Peyer's patch (tissue), 4 donors: ENCODE data around the gene STUM.

Source experiments
- POLR2A ChIP-seq, 2 donors: fragments of 450-650 bp; IDR thresholded peaks; one replicate each; pipeline ENCODE4 v1.5.1; 2017; ENCODE audit warnings: antibody characterized with exemption in 2 of 2, mild to moderate bottlenecking in 2 of 2, moderate library complexity in 2 of 2
- TF ChIP-seq, protein P1 (sequence below), 6 experiments: fragments of 450-650 bp in 4 of 6; fragments of 200-600 bp in 2 of 6; sonication (generic) in 1 of 6; IDR thresholded peaks; one replicate each; pipeline ENCODE4 v1.5.1; 2017 to 2019; ENCODE audit warnings: antibody characterized with exemption in 6 of 6, mild to moderate bottlenecking in 3 of 6, moderate library complexity in 1 of 6

DNA sequence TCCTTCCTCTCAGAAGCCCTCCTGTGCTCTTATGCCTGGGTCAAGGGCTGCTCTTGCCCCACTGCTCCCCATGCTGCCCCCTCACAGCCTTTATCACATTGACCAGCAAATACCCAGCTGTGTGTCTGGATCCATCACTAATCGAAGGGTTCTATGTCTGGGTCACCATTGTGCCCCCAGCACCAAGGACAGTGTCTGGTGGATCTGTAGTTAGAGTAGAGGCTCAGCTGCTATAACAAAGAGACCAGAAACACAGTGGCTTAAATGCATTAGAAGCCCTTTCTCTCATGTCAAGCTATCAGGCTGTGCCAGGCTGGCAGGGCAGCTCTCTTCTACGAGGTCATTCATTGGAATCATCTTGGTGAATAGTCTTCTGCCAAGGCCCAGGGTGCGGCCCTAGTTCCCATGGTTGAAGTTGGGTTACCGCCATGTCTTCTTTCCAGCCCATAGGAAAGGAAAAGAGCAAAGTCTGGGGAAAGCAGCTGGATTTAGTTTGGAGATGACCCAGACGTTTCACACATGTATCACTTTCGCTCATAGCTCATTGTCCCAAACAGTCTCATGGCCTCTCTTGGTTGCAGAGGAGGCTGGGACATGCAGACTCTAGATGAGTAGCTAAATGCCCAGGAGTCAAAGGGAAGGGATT lies 32.2 kb downstream of the STUM start:
- TF ChIP-seq, protein P1, sequence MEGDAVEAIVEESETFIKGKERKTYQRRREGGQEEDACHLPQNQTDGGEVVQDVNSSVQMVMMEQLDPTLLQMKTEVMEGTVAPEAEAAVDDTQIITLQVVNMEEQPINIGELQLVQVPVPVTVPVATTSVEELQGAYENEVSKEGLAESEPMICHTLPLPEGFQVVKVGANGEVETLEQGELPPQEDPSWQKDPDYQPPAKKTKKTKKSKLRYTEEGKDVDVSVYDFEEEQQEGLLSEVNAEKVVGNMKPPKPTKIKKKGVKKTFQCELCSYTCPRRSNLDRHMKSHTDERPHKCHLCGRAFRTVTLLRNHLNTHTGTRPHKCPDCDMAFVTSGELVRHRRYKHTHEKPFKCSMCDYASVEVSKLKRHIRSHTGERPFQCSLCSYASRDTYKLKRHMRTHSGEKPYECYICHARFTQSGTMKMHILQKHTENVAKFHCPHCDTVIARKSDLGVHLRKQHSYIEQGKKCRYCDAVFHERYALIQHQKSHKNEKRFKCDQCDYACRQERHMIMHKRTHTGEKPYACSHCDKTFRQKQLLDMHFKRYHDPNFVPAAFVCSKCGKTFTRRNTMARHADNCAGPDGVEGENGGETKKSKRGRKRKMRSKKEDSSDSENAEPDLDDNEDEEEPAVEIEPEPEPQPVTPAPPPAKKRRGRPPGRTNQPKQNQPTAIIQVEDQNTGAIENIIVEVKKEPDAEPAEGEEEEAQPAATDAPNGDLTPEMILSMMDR (IDR thresholded peaks at IDR 0.05): no peak
- no peak for TF ChIP-seq POLR2A (IDR thresholded peaks at IDR 0.05)
